GM21529 (cell line): Measurements from ENCODE around the gene TNS3.
"Not testable (repeated sequence)": the region's sequence is repeated elsewhere in the genome, so short reads cannot be mapped to it uniquely, and the experiment has no call there.

Source experiments
- ATAC-seq: cut with Tn5 transposase; IDR thresholded peaks from one replicate; pipeline ENCODE4 v1.9.1; 2021; ENCODE audit not compliant: unreplicated experiment

The TNS3 gene

DNA sequence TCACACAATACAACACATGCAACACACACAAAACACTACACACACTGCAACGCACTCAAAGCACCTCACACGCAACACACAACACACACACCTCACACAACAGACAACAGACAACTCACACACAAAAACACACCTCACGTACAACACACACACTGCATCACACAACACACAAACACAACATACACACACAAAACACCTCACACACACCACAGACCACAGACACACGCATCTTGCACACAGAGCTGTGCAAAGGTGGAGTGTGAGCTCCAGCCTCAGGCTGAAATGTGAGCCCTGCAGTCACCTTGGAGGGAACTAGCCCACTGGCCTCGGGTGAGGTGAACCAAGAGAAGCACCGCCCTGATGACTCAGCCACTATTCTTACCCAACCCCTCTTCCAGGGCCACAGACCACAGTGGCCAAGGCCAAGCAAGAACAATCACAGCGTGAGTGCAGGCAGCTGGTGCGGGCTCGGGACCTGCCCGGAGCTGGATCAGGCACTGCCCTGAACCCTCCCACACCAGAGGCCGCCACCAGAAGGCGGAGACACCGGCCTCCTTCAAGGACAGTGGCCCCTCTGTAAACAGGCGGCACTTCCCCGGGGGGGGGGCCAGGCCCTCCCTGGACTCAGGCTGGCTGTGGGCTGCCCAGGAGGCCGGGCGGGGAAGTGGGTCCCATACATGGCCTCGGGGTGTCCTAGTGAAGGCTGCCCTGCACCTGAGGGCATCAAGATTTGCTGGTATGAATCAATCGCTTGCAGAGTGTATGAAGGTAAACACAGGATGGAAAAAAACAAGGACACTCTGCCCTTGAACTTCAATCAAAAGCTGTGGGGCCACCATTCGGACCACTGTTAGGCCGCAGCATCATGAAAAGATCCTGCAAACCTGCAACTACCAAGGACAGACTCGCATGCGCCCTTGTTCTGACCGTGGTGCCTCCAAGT lies 106.7 kb downstream of the TNS3 start:
- ATAC-seq: peak; percentile 84

DNA sequence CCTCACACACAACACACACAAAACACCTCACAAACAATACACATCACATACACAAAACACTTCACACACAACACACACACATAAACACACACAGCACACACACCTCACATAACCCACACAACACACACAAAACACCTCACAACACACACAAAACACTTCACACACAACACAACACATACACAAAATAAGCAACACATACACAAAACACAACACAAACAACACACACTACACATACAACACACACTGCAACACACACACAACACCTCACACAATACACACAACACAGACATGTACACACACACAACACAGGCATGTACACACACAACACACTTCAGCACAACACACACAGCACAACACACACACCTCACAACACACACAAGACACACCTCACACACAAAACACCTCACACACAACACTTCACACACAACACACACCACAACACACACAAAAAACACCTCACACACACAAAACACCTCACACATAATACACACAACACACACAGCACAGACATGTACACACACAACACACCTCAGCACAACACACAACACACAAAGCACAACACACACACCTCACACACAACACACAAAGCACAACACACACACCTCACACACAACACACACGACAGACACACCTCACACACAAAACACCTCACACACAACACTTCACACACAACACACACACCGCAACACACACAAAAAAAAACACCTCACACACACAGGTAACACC lies 107.5 kb downstream of the TNS3 start:
- ATAC-seq: no peak

DNA sequence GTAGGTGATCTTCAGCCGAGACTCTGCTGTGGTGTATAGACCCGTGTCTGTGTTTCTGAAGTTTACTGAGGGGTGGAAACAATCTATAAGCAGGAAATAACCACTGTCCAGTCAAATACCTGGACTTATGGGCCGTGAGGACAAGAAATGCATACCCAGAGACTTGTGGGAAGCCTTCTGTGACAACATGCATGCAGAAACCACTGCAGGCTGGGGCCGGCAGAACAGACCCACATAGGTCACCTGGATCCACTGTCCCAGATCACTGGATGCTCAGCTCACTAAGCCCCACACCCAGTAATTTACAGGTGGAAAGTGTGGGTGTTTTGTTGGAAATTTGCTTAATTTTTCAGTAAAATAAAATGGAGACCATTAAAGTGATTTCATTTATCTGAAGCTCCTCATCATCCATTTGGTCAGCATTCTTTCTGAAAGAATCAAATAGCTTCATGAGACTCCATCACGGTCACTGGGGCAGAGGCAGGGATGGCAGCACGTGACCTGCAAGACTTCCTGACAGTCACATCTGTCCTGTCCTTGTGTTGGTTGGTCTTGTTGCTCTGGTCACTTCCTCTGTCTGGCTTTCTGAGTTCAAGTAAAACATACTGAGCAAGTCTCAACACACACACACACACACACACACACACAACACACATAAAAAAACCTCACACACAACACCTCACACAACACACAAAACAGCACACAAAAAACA lies 108.3 kb downstream of the TNS3 start:
- ATAC-seq: no peak

DNA sequence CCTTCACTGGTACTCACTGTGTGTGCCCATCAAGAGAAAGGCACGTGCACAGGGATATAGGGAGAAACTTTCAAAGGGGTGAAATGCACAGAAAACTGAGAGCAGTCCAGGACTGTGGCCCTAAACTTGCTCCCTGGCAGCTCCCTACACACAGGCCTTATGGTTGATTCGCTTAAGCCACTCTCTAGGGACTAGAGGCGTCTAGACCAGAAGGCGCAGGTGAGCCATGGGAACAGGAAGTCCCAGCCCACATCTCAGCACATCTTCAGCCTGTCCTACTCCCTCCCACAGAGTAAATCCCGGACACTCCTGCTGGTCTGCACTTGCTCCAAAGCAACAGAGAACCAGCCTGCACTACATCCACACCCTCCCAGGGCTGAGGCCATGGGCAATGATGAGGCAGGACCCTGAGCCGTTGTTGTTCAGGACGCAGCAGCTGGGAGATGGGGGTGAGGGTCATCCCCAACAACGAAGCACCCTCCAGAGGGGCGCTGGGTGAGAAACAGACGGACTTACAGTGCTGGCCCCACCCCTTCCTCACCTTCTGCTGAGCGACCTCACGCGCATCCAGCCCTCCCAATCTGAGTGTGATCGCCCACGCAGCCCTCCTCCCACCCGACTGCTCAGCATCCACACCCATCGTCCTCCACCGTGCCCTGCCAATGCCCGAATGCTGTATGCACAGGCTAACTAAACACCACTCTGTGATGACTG lies 109.3 kb downstream of the TNS3 start:
- no peak for ATAC-seq

DNA sequence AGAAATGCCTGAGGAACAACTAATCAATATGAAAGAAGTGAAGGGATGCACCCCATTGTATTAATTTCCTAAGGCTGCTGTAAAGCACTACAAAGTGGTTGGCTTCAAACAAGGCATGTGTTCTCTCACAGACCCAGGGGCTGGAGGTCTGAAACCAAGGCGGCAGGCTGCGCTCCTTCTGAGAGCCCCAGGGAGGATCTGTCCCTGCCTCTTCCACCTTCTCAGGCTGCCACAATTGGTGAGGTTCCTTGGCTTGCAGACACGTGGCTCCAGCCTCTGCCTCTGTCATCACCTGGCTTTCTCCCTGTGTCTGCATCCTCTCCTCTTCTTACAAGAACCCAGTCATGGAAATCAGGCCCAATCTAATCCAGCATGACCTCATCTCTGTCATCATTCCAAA lies 110.1 kb downstream of the TNS3 start:
- no peak for ATAC-seq

DNA sequence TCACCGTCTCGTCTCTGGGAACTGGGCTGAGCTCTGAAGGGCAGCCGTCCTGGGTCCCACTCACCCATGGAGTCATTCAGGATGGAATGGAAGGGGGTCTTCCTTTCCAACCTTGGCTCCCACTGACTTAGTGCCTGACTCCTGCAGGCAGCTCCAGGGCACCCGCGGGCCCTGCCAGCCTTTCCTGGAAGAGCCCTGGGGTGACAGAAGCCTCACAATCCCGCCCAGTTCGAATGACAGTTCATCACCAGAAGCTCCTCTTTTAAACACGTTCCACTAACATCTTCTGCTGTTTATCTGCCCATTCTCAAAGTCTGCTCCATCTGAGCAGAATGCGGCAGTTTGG lies 110.6 kb downstream of the TNS3 start:
- no peak for ATAC-seq

DNA sequence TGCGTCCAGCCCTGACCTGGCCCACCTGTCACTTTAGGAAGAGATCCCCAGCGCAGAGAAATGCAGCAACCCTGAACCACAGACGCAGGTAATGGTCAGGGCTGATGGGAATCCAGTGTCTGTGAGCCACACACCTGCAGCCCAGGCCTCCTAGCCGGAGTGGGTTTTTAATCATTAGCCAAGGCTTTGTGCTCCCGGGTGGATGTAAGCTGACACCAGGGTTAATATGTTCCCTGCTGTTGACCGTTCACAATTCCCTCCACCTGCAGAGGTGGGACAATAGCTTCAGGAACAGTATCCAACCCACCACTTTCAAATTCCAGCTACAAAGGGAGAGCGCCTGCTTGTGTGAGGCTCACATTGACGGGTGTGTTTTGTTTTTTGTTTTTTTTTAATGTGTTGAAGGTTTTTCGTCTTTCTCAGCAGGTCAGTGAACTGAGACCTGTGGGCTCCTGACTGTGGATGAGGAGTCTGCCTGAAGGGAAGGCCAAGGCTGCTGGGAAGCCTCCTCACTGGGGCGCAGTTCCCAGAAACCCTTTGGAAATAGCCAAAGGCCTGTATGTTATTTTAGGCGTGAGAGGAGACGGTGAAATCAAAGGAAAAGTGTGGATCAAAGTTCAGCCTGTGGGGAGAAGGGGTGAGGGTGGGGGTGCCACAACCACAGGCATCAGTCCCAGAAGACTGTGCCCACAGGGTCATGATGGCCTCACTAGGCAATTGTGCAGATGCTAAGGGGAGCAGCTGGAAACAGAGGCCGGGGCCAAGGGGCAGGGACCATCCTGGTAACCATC lies 111.1 kb downstream of the TNS3 start:
- no peak for ATAC-seq

DNA sequence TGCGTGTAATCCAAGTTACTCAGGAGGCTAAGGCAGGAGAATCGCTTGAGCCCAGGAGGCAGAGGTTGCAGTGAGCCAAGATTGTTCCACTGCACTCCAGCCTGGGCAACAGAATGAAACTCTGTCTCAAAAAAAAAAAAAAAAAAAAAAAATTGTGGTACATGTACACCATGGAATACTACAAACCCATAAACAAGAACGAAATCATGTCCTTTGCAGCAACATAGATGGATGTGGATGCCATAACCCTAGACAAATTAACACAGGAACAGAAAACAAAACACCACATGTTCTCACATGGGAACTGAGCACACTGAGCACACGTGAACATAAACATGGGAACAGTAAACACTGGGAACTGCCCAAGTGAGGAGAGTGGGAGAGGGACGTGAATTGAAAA lies 112.1 kb downstream of the TNS3 start:
- ATAC-seq: not testable (repeated sequence)

DNA sequence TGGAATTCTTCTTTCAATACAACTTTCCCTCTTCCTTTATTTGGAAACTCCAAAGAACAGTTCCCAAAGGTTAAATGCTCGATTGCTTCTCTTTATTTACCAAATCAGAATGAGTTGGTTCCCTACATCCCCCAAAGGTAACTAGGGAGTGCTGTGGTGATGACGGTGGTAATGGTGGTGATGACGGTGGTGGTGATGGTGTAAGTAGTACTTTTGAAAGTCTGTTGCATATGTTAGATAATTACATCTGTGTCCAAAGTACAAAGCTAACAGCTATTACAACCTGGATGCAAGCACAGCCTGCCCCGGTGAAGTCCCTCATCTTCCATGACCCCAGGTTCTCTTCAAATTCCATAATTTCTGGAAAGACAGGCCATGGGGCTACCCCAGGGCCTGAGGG lies 115.1 kb downstream of the TNS3 start:
- no peak for ATAC-seq

DNA sequence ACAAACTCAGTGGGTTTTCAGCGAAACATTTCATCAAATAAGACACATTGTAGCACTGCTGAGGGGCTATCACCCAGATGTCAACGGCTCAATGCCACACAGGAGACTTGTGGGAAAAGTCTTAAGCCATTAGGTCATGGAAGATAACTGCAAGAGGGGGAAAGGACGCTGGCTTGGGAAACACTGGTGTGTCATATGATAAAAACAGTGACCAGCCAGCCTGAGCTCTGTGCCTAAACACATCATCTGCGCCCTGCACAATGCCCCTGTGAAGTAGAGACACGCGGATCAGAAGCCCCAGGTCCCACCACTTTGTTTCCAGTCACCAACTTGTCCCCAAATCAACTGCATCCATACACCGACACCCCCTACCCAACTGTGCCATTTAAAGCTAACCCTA lies 116.7 kb downstream of the TNS3 start:
- ATAC-seq: no peak

DNA sequence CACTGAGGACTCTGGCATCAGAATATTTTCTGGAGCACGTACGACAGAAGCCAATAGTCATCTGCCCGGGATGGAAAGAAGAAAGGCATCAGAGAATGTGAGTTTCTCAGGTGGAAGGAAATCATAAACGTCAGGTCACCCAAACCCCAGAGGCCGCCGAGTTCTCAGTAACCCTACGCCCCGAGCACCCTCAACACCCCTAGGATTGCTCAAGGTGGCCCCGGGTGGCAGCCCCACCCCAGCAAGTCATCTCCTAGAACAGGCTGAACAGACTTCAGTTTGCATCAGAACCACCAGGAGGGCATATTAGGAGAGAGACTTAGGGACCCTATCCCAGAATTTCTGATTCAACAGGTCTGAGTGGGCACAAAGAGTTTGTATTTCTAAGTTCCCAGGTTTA lies 117.6 kb downstream of the TNS3 start:
- no peak for ATAC-seq

DNA sequence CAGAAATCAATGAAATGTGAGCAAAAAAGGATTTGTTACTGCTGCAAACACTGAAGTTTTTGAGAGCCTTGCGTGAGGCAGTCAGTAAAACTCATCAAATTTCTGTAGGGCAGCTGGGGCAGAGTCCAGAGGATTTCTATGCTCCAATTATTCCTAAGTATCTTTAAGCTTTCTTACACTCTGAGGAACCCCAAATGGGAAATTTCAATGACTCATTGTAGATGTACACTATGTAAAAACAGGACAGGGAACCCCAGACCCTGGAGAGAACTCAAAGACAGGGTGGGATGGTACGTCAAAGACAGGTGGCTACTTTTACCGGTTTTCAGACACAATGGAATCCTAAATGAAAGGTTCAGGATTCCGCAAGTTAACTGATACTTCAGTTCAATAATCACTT lies 120.2 kb downstream of the TNS3 start:
- ATAC-seq: no peak

DNA sequence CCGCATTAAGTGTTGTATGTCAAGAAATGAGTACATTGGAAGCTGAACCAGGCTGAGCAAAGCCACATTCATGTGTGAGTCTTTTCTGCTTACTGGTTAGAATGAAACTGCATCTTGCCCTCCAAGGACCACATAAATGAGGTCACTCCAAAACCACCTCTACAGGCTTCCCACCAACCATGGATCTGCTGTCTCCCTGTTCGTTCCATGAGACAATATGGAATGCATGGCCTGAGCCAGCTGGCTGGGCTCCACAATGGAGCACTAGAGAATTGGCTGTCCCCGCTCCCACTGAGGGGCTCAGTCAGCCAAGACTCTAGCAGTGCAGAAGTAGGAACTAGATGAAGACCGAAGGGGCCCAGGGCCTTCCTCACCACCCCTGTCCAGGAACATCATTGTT lies 120.8 kb downstream of the TNS3 start:
- ATAC-seq: no peak

DNA sequence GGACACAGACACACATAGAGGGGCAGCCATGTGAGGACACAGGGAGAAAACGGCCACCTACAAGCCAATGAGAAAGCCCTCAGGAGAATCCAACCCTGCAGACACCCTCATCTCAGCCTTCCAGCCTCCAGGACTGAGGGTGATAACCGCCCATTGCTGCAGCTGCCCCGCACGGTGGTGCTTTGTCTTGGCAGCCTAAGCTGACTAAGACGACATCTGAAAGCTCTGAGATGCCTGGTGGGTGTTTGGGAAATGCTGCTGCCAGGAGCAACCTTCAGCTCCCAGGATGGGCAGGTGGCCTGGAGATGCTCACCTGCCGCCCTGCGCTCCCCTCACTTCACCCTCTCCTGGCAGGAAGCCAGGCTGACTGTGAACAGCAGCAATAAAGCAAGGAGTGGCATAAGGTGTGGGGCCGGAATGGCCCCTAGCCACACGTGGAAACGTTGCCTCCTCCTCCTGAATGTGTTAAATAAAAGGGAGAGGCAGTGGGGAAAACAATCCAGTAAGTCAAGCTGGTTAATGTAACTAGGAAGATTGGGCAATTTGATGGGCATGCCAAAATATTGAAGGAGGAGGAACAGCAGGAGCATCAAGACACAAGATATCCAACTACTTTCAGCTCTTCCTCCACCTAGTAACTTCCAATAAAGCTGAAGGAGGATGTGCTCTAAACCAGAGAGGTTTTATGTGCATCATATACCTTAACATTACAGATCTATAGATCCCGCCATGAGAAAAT lies 121.5 kb downstream of the TNS3 start:
- no peak for ATAC-seq

DNA sequence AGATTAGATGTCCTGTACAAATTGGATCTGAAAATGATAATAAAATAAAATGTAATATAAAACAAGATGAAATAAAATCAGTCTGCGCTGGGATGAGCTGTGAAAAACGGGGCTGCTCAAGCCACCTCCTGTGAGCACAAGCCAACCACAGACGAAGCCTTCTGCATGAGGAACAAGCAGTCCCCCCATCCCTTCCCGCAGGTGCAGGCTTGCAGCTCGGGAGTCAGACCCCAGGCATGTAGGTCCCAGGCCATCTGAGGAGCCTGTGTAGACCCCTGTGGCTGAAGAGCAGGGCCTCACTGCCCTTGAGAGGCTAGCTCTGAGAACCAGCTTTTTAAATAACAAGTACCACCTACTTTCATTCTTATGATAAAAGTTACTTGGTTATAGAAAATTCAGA lies 123.4 kb downstream of the TNS3 start:
- no peak for ATAC-seq

DNA sequence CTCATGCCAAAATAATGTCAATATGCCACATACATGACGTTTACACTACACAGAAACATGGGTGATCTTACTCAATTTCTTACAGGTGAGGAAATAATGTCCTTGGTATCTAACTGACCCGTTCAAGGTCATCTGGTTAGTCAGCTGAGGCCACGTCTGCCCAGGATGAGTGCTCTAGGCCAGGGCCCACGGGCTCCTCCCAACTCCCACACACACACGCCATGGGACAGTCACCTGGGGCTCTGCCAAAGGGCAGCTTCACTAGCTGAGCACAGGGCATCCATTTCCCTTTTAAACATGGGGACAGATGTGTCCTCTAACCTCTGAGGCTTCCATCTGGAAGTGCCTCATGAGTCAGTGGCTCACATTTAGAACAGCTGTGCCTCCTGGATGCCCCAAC lies 123.9 kb downstream of the TNS3 start:
- no peak for ATAC-seq

DNA sequence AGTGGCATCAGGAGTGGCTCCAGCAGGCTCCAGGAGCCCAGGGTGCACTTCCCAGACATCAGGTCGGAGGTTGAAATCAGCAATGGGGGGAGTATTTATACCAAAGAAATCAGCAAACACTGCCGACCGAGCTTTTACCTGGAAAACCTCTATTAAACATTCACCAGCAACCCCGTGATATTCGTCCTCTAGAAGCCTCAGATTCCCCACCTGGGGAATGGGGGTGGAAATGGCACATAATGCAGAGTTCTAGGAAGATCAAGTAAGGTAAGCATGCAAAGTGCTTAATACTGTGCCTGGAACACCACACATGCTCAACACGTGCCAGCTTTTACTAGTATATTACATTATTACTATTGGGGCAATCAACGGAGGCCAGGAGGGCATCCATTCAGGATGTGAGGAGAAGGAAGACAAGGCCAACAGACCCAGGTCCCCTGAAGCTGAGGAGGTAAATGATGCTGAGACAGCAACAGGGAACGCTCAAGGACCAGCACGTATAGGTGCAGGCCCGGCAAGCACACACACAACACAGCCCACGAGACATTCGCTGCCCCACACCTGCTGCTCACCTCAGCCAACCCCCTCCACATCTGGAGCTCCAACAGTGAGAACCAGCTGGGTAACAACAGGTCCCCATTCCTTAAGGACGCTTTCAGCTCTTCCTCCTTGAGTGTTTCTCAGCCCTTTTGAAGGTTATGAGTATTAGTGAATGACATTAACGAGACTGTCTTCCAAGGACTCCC lies 125.5 kb downstream of the TNS3 start:
- no peak for ATAC-seq

DNA sequence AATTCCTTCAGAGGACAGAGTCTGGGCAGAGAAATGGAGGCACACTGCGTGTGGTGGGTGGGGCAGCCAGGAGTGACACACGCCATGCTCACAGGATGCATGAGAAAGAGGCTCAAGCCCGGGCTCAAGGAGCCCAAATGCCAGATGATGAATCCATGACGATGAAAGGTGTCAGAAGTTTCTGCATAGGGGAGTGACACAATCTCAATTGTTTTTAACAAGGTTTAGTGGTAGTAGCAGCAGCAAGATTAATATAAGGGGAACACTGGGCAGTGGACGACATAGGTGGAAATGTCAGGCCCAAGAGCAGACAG lies 126.1 kb downstream of the TNS3 start:
- ATAC-seq: no peak
